OCI-LY3 (cell line): ENCODE measurements around the gene GRXCR2.

Experiments
- EZH2phosphoT487 ChIP-seq: fragments of 200-600 bp; shearing (Covaris generic); IDR thresholded peaks from 2 replicates; pipeline ENCODE4 v1.6.1; 2018; ENCODE audit warnings: antibody characterized with exemption, mixed run types, low read depth
- TF ChIP-seq, protein P1 (sequence below): fragments of 200-600, 300-600 bp; sonication (generic); IDR thresholded peaks from 2 replicates; pipeline ENCODE4 v1.5.1; 2014; ENCODE audit warnings: antibody characterized with exemption, low read length, low read depth

DNA sequence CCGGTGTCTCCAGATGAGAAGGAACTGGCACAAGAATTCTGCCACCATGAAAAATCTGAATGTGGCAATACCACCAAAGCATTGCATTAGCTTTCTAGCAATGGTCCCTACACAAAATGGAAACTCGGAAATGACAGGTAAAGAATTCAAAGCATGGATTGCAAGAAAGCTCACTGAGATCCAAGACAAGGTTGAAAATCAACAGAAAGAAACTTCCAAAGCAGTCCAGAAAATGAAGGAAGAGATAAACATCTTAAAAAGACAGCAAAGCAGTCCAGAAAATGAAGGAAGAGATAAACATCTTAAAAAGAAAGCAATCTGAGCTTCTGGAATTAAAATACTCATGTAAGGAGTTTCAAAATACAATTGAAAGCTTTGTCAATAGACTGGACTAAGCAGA lies 16.8 kb upstream of the GRXCR2 start:
- TF ChIP-seq, protein P1, sequence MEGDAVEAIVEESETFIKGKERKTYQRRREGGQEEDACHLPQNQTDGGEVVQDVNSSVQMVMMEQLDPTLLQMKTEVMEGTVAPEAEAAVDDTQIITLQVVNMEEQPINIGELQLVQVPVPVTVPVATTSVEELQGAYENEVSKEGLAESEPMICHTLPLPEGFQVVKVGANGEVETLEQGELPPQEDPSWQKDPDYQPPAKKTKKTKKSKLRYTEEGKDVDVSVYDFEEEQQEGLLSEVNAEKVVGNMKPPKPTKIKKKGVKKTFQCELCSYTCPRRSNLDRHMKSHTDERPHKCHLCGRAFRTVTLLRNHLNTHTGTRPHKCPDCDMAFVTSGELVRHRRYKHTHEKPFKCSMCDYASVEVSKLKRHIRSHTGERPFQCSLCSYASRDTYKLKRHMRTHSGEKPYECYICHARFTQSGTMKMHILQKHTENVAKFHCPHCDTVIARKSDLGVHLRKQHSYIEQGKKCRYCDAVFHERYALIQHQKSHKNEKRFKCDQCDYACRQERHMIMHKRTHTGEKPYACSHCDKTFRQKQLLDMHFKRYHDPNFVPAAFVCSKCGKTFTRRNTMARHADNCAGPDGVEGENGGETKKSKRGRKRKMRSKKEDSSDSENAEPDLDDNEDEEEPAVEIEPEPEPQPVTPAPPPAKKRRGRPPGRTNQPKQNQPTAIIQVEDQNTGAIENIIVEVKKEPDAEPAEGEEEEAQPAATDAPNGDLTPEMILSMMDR, result no peak
- no peak for TF ChIP-seq EZH2phosphoT487
